ENCODE results near the gene UBQLN1. TPM values are rescaled to one million over a fixed set of nuclear protein-coding genes. Genes with fewer than 3 reads are reported as not detected.
"Not testable (repeated sequence)": the region's sequence is repeated elsewhere in the genome, so short reads cannot be mapped to it uniquely, and the experiment has no call there.

The UBQLN1 gene
- total RNA-seq, 2 donors from 2014 or later = 114 to 119 TPM

- WGBS, 2 experiments (ENCODE audit: insufficient coverage in 1 of 2, insufficient read length in 1 of 2) = 0% methylated on average over 1 to 26 of the region's 26 CpGs
- Histone ChIP-seq H3K9me3 (ENCODE audit: control insufficient read depth, low read length) (peaks cover 16% of the 10 kb centered on the region), H3K27ac (ENCODE audit: low read depth, low read length) (peak overlapping the region; percentile 99), H3K4me1 (ENCODE audit: control insufficient read depth, insufficient read depth, low read length) (no peaks in the 10 kb centered on the region), H3K27me3 (ENCODE audit: control insufficient read depth, insufficient read depth, low read length, poor library complexity, severe bottlenecking) (no peaks in the 10 kb centered on the region), H3K9ac (ENCODE audit: extremely low read depth, low read length, poor library complexity, severe bottlenecking) (peak overlapping the region; percentile 99), H3K4me3 (ENCODE audit: low read length) (peak overlapping the region; percentile 92), H3K36me3 (ENCODE audit: control insufficient read depth, insufficient read depth, low read length) (peaks cover 11% of the 10 kb centered on the region)
- DNase-seq = no peak
- H3K27ac Mint-ChIP-seq = peak overlapping the region; percentile 98
- peaks cover 9% of the 10 kb centered on the region for H3K9me3 Mint-ChIP-seq
- TF ChIP-seq CTCF (conservative IDR thresholded peaks at IDR 0.05) = no peak
- H3K36me3 Mint-ChIP-seq (ENCODE audit: low read depth) = peaks cover 18% of the 10 kb centered on the region
- peak overlapping the region; percentile 90 for H3K4me3 Mint-ChIP-seq
- H3K4me1 Mint-ChIP-seq = peaks cover 14% of the 10 kb centered on the region
- H3K27me3 Mint-ChIP-seq (ENCODE audit: insufficient read depth) = peaks cover 2% of the 10 kb centered on the region
These were observed 315 bp downstream of the UBQLN1 start for GRCh38 chr9:83707518-83707767.

DNA sequence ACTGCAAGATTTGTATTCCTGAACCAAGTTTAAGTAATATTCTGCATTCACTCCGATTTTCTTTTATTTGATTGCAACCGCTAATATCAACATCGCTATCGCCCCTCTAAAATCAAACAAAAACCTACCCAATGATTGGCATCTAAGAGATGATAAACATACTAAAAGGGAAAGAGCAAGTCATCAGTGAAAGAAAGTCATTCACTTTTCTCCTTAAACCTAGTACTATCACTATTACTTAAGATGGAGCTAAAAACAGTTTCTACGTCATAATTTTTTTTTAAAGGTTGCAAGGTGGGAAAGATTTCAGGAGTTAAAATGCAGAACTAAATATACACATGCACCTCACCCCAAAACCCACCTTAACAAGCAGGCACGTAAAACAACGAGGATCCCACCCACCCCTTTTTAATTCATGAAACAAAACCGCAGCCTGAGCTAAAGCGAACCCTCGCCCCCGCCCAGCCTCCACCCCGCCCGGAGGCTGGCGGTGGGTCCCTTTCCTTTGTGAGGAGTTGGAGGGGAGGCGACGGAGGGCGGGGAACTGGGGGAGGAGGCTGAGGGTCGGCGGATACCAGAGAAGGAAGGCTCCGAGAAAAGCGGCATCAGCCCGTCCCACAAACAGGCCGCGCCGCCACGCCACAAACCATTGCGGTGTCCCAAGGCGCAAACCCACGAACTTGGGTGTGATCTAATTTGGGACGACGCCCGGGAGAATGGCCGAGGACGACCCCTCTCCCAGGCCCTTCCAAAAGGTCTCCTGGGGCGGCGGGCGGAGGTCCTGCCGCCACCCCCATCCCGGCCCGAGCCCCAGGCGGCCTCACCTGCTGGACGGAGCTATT is 861 bp downstream of the UBQLN1 start:
- H3K27ac Mint-ChIP-seq = peak overlapping the region; percentile 98
- peak overlapping the region; percentile 99 for H3K27ac ChIP-seq (ENCODE audit: low read depth, low read length)
- H3K36me3 Mint-ChIP-seq (ENCODE audit: low read depth) = peaks cover 18% of the 10 kb centered on the region
- H3K27me3 Mint-ChIP-seq (ENCODE audit: insufficient read depth) = no peaks in the 10 kb centered on the region
- H3K9me3 Mint-ChIP-seq = peaks cover 9% of the 10 kb centered on the region
- H3K9ac ChIP-seq (ENCODE audit: extremely low read depth, low read length, poor library complexity, severe bottlenecking) = peak overlapping the region; percentile 99
- peaks cover 14% of the 10 kb centered on the region for H3K36me3 ChIP-seq (ENCODE audit: control insufficient read depth, insufficient read depth, low read length)
- peak overlapping the region; percentile 92 for H3K4me3 ChIP-seq (ENCODE audit: low read length)
- DNase-seq = peak; percentile 89
- H3K4me1 ChIP-seq (ENCODE audit: control insufficient read depth, insufficient read depth, low read length) = no peaks in the 10 kb centered on the region
- H3K4me3 Mint-ChIP-seq = peak overlapping the region; percentile 90
- H3K9me3 ChIP-seq (ENCODE audit: control insufficient read depth, low read length) = peaks cover 16% of the 10 kb centered on the region
- WGBS, 2 experiments (ENCODE audit: insufficient coverage in 1 of 2, insufficient read length in 1 of 2) = 0% methylated on average over 4 to 41 of the region's 42 CpGs
- H3K27me3 ChIP-seq (ENCODE audit: control insufficient read depth, insufficient read depth, low read length, poor library complexity, severe bottlenecking) = no peaks in the 10 kb centered on the region
- no peak for TF ChIP-seq CTCF (conservative IDR thresholded peaks at IDR 0.05)
- H3K4me1 Mint-ChIP-seq = peaks cover 18% of the 10 kb centered on the region

DNA sequence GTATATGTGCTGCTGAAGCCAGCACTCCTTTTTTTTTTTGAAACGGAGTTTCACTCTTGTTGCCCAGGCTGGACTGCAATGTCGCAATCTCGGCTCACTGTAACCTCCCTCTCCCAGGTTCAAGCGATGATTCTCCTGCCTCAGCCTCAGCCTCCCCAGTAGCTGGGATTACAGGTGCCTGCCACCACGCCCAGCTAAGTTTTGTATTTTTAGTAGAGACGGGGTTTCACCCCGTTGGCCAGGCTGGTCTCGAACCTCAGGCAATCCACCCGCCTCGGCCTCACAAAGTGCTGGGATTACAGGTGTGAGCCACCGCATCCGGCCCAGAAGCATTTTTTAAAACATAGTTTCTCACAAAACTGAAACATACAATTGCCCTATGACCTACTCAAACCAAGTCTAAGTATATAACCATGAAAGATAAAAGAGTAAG is 2.5 kb downstream of the UBQLN1 start:
- 91 to 97% methylated on average over 10 to 12 of the region's 12 CpGs for WGBS, 2 experiments (ENCODE audit: insufficient coverage in 1 of 2, insufficient read length in 1 of 2)
- H3K36me3 ChIP-seq (ENCODE audit: control insufficient read depth, insufficient read depth, low read length) = peaks cover 15% of the 10 kb centered on the region
- H3K27me3 Mint-ChIP-seq (ENCODE audit: insufficient read depth); H3K4me1 ChIP-seq (ENCODE audit: control insufficient read depth, insufficient read depth, low read length); DNase-seq; H3K27ac Mint-ChIP-seq; H3K9me3 Mint-ChIP-seq; H3K27me3 ChIP-seq (ENCODE audit: control insufficient read depth, insufficient read depth, low read length, poor library complexity, severe bottlenecking); H3K27ac ChIP-seq (ENCODE audit: low read depth, low read length); H3K9ac ChIP-seq (ENCODE audit: extremely low read depth, low read length, poor library complexity, severe bottlenecking): not testable (repeated sequence)
- H3K4me3 ChIP-seq (ENCODE audit: low read length) = peak overlapping the region; percentile 92
- peaks cover 21% of the 10 kb centered on the region for H3K4me1 Mint-ChIP-seq
- H3K4me3 Mint-ChIP-seq = peak overlapping the region; percentile 90
- H3K36me3 Mint-ChIP-seq (ENCODE audit: low read depth) = peaks cover 18% of the 10 kb centered on the region
- H3K9me3 ChIP-seq (ENCODE audit: control insufficient read depth, low read length) = peaks cover 16% of the 10 kb centered on the region

All from endodermal cell (in vitro differentiated cells).